SK-N-SH treated with all-trans-retinoic acid at 6 μM for 48 hours (cell line): ENCODE measurements around the gene BRD3.

ENCODE experiments used
- ARNTL ChIP-seq: fragments of 450-650 bp; formaldehyde crosslinking; IDR thresholded peaks from 2 replicates; pipeline ENCODE4 v1.5.0; 2020; ENCODE audit warnings: low read depth, mild to moderate bottlenecking, moderate library complexity, borderline replicate concordance
- CREB5 ChIP-seq: fragments of 250-450 bp; sonication (Bioruptor Pico); IDR thresholded peaks from 2 replicates; pipeline ENCODE4 v1.5.1; 2020; ENCODE audit warnings: low read depth, mild to moderate bottlenecking, moderate library complexity
- CSDC2 ChIP-seq: fragments of 250-450 bp; sonication (Bioruptor Pico); IDR thresholded peaks from 2 replicates; pipeline ENCODE4 v1.5.0; 2020; ENCODE audit warnings: mild to moderate bottlenecking, moderate library complexity
- ISL1 ChIP-seq: fragments of 250-450 bp; sonication (Bioruptor Pico); IDR thresholded peaks from 2 replicates; pipeline ENCODE4 v2.1.2; 2022; ENCODE audit warnings: mild to moderate bottlenecking, moderate library complexity
- PATZ1 ChIP-seq: fragments of 250-450 bp; sonication (Bioruptor Pico); IDR thresholded peaks from 2 replicates; pipeline ENCODE4 v1.8.0; 2020; ENCODE audit warnings: mild to moderate bottlenecking, moderate library complexity, borderline replicate concordance
- PPARA ChIP-seq: fragments of 250-450 bp; sonication (Bioruptor Pico); IDR thresholded peaks from 2 replicates; pipeline ENCODE4 v1.5.0; 2020; ENCODE audit warnings: mild to moderate bottlenecking, borderline replicate concordance
- RARB ChIP-seq: fragments of 250-450 bp; sonication (Bioruptor Pico); IDR thresholded peaks from 2 replicates; pipeline ENCODE4 v1.8.0; 2021; ENCODE audit warnings: mild to moderate bottlenecking, moderate library complexity
- SNAI2 ChIP-seq: fragments of 250-450 bp; sonication (Bioruptor Pico); IDR thresholded peaks from 2 replicates; pipeline ENCODE4 v1.5.0; 2020; ENCODE audit warnings: mild to moderate bottlenecking, moderate library complexity
- TCF4 ChIP-seq: fragments of 250-450 bp; sonication (Bioruptor Pico); IDR thresholded peaks from 2 replicates; pipeline ENCODE4 v1.8.0; 2021; ENCODE audit warnings: mild to moderate bottlenecking, moderate library complexity, borderline replicate concordance
- ZC3H10 ChIP-seq: fragments of 250-450 bp; sonication (Bioruptor Pico); IDR thresholded peaks from 2 replicates; pipeline ENCODE4 v1.5.1; 2021; ENCODE audit warnings: mild to moderate bottlenecking, moderate library complexity
- ZFP3 ChIP-seq: fragments of 250-450 bp; sonication (Bioruptor Pico); IDR thresholded peaks from 2 replicates; pipeline ENCODE4 v1.5.0; 2020; ENCODE audit warnings: mild to moderate bottlenecking, moderate library complexity
- ZFP30 ChIP-seq: fragments of 450-650 bp; formaldehyde crosslinking; IDR thresholded peaks from 2 replicates; pipeline ENCODE4 v1.5.0; 2022; ENCODE audit warnings: mild to moderate bottlenecking, moderate library complexity
- ZNF70 ChIP-seq: fragments of 450-650 bp; formaldehyde crosslinking; IDR thresholded peaks from 2 replicates; pipeline ENCODE4 v1.5.0; 2020; ENCODE audit warnings: mild to moderate bottlenecking, moderate library complexity

DNA sequence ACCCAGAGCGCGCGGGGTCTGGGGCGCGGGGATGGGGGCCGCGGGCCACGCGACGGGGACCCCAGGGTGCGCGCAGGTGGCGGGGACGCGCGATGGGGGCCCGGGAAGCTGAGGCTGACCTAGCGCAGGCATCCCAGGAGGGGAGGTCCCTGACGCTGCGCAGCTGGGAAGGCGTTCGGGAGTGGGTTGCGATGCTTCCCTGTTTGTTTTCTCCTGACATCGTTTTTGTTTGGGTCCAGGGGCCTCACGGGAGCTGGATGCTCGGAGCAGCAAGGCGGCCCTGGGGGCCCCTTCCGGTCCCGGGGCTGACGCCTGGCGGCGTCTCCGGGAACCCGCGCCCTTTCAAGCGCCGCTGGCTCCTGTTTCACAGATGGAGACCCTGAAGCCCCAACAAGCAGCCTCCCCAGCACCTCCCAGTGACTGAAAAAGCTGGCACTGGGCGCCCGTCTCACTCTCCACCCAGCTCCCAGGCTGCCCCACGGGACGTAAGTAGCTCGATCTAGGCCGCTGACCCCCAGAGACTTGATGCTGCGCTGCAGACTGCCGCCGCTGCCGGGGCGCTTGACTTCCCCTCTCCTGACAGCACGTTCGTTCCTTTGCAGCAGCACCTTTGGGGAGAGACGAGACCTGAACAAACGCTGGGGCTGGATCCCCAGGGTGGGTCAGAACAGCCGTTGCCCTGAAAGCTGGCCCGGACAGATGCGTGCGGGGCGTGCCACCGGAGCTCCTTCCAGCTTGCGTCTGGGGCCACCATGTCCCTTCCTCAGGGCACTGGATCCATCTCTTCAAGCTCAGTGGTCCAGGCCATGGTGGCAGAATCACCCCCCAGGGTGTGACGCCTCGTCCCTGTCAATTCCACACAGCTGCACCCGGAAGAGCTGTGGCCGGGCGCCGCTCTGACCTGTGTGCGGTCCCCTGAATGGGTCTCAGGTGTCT lies 42.0 kb downstream of the BRD3 start:
- TF ChIP-seq ZFP3 (CRISPR knock-in tag) (no peak), TCF4 (CRISPR knock-in tag) (no peak), PPARA (no peak), CSDC2 (CRISPR knock-in tag) (no peak), ZFP30 (no peak), PATZ1 (CRISPR knock-in tag) (no peak; the same call in 1 of the 2 replicates), SNAI2 (CRISPR knock-in tag) (no peak), ZNF70 (CRISPR knock-in tag) (no peak), ZC3H10 (CRISPR knock-in tag) (no peak), CREB5 (no peak), ARNTL (CRISPR knock-in tag) (no peak), RARB (no peak), ISL1 (CRISPR knock-in tag) (no peak)
